Measurements from ENCODE around the gene CEP152. TPM values are rescaled to one million over a fixed set of nuclear protein-coding genes. Genes with fewer than 3 reads are reported as not detected.

The CEP152 gene
- polyA plus RNA-seq, 1 donor from 2014 or later = 1.3 TPM

GRCh38 chr15:48703544-48703943, 107.3 kb downstream of the CEP152 start:
- no peaks in the 10 kb centered on the region for H3K79me2 ChIP-seq (replicated peaks; ENCODE audit: insufficient read depth, low read length)

DNA sequence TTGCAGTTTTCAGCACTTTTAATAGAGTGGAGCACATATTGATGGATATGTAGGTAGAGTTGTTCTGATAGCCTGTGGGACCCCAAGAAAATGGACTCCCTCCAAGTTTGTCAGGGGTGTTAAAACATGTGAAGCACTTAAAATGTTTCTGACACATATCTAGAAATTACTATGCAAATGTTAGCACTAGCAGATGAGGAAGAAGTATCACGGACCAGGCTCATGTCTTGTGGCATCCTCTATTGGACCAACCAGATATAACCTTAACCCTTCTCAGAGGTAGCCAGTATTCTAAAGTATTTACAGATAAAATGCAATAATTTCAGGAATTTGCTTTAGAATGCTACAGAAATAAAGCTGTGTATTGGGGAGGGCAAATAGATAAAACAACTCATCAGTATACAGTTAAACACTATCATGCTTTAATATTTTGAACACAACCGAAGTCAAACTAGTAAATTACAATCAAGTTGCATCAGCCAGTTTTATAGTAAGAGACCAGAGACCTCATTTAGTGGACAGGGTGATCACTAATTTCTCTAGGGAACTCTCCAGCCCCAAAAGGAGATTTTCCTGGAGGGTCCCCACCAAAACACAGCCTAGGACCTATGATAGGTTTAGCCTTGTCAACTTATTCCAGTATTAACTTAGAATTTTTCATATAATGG, 108.2 kb downstream of the CEP152 start:
- no peak overlapping the region for H3K4me3 ChIP-seq (ENCODE audit: low read length)
- H3K9me3 ChIP-seq (ENCODE audit: low read length) = no peaks in the 10 kb centered on the region
- H3K9me2 ChIP-seq (ENCODE audit: insufficient read depth, low read length) = no peaks in the 10 kb centered on the region
- H3K27ac ChIP-seq (ENCODE audit: low read length) = no peak overlapping the region
- no peaks in the 10 kb centered on the region for H3F3A ChIP-seq (ENCODE audit: insufficient read depth, low read length, poor library complexity, severe bottlenecking)
- H3K9ac ChIP-seq (ENCODE audit: low read length) = no peak overlapping the region
- no peak overlapping the region for H3K4me2 ChIP-seq (ENCODE audit: low read length)
- no peaks in the 10 kb centered on the region for H3K79me2 ChIP-seq (replicated peaks; ENCODE audit: insufficient read depth, low read length)
- no peak overlapping the region for H2AFZ ChIP-seq (ENCODE audit: low read depth, low read length)
- H3K36me3 ChIP-seq (ENCODE audit: insufficient read depth, low read length) = no peaks in the 10 kb centered on the region
- no peaks in the 10 kb centered on the region for H3K27me3 ChIP-seq (ENCODE audit: insufficient read depth, low read depth, low read length)
- no peaks in the 10 kb centered on the region for H4K20me1 ChIP-seq (ENCODE audit: insufficient read depth)
- TF ChIP-seq MXI1 (conservative IDR thresholded peaks at IDR 0.05; ENCODE audit: poor library complexity, severe bottlenecking) (no peak), EP300 (conservative IDR thresholded peaks at IDR 0.05; ENCODE audit: poor library complexity, severe bottlenecking) (no peak), RAD21 (conservative IDR thresholded peaks at IDR 0.05) (no peak), EZH2 (IDR thresholded peaks at IDR 0.05; ENCODE audit: borderline replicate concordance, insufficient read depth, low read length, poor library complexity, severe bottlenecking) (no peak), SMC3 (conservative IDR thresholded peaks at IDR 0.05; ENCODE audit: poor library complexity) (no peak), TAF1 (IDR thresholded peaks at IDR 0.05; ENCODE audit: low read depth) (no peak)
- TF ChIP-seq, protein P1, sequence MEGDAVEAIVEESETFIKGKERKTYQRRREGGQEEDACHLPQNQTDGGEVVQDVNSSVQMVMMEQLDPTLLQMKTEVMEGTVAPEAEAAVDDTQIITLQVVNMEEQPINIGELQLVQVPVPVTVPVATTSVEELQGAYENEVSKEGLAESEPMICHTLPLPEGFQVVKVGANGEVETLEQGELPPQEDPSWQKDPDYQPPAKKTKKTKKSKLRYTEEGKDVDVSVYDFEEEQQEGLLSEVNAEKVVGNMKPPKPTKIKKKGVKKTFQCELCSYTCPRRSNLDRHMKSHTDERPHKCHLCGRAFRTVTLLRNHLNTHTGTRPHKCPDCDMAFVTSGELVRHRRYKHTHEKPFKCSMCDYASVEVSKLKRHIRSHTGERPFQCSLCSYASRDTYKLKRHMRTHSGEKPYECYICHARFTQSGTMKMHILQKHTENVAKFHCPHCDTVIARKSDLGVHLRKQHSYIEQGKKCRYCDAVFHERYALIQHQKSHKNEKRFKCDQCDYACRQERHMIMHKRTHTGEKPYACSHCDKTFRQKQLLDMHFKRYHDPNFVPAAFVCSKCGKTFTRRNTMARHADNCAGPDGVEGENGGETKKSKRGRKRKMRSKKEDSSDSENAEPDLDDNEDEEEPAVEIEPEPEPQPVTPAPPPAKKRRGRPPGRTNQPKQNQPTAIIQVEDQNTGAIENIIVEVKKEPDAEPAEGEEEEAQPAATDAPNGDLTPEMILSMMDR (IDR thresholded peaks at IDR 0.05; ENCODE audit: poor library complexity, severe bottlenecking) = no peak

More at GRCh38 chr15:48703544-48703943, 107.3 kb downstream of the CEP152 start:
- H2AFZ ChIP-seq (ENCODE audit: low read depth, low read length) = no peak overlapping the region
- H3F3A ChIP-seq (ENCODE audit: insufficient read depth, low read length, poor library complexity, severe bottlenecking) = no peaks in the 10 kb centered on the region
- no peaks in the 10 kb centered on the region for H4K20me1 ChIP-seq (ENCODE audit: insufficient read depth)
- H3K9me3 ChIP-seq (ENCODE audit: low read length) = no peaks in the 10 kb centered on the region
- no peaks in the 10 kb centered on the region for H3K9me2 ChIP-seq (ENCODE audit: insufficient read depth, low read length)
- H3K4me3 ChIP-seq (ENCODE audit: low read length) = no peak overlapping the region
- no peak overlapping the region for H3K27ac ChIP-seq (ENCODE audit: low read length)
- TF ChIP-seq RAD21 (conservative IDR thresholded peaks at IDR 0.05) = no peak
- TF ChIP-seq REST (IDR thresholded peaks at IDR 0.05; ENCODE audit: borderline replicate concordance) = no peak
- TF ChIP-seq SMC3 (conservative IDR thresholded peaks at IDR 0.05; ENCODE audit: poor library complexity) = no peak
- TF ChIP-seq POLR2AphosphoS5 (IDR thresholded peaks at IDR 0.05) = no peak
- TF ChIP-seq EZH2 (IDR thresholded peaks at IDR 0.05; ENCODE audit: borderline replicate concordance, insufficient read depth, low read length, poor library complexity, severe bottlenecking) = no peak
- TF ChIP-seq EP300 (conservative IDR thresholded peaks at IDR 0.05; ENCODE audit: poor library complexity, severe bottlenecking) = no peak
- TF ChIP-seq, protein P1 (IDR thresholded peaks at IDR 0.05; ENCODE audit: poor library complexity, severe bottlenecking) = no peak
- TF ChIP-seq TAF1 (IDR thresholded peaks at IDR 0.05; ENCODE audit: low read depth) = no peak
- no peak for TF ChIP-seq MXI1 (conservative IDR thresholded peaks at IDR 0.05; ENCODE audit: poor library complexity, severe bottlenecking)
- H3K27me3 ChIP-seq (ENCODE audit: insufficient read depth, low read depth, low read length) = no peaks in the 10 kb centered on the region
- H3K9ac ChIP-seq (ENCODE audit: low read length) = no peak overlapping the region
- no peak overlapping the region for H3K4me2 ChIP-seq (ENCODE audit: low read length)
- H3K36me3 ChIP-seq (ENCODE audit: insufficient read depth, low read length) = no peaks in the 10 kb centered on the region

Measured in neural cell (in vitro differentiated cells).